Nephron progenitor cell (in vitro differentiated cells): ENCODE measurements around the gene RNU5B-1.

Experiments used
- DNase-seq: peaks from one replicate; pipeline ENCODE4 v3.0.0; 2021
- H3K27ac Mint-ChIP-seq: 2 replicates; pipeline ENCODE4 v1.8.0; 2021; ENCODE audit warnings: mild to moderate bottlenecking, moderate library complexity, mixed read lengths
- H3K27me3 Mint-ChIP-seq: 2 replicates; pipeline ENCODE4 v1.8.0; 2021; ENCODE audit warnings: mild to moderate bottlenecking, low read depth, mixed read lengths; ENCODE audit not compliant: poor library complexity
- H3K36me3 Mint-ChIP-seq: 2 replicates; pipeline ENCODE4 v1.8.0; 2021; ENCODE audit warnings: low read depth, mixed read lengths
- H3K4me1 Mint-ChIP-seq: 2 replicates; pipeline ENCODE4 v1.8.0; 2021; ENCODE audit warnings: mixed read lengths
- H3K4me3 Mint-ChIP-seq: 2 replicates; pipeline ENCODE4 v1.8.0; 2021; ENCODE audit warnings: mild to moderate bottlenecking, moderate library complexity, mixed read lengths
- H3K9me3 Mint-ChIP-seq: 2 replicates; pipeline ENCODE4 v1.8.0; 2021; ENCODE audit warnings: mild to moderate bottlenecking, moderate library complexity, mixed read lengths
- TF ChIP-seq, protein P1 (sequence below): fragments of 200-600 bp; sonication (generic); IDR thresholded peaks from 2 replicates; pipeline ENCODE4 v1.5.0; 2021; ENCODE audit warnings: antibody characterized with exemption

Gene RNU5B-1

DNA sequence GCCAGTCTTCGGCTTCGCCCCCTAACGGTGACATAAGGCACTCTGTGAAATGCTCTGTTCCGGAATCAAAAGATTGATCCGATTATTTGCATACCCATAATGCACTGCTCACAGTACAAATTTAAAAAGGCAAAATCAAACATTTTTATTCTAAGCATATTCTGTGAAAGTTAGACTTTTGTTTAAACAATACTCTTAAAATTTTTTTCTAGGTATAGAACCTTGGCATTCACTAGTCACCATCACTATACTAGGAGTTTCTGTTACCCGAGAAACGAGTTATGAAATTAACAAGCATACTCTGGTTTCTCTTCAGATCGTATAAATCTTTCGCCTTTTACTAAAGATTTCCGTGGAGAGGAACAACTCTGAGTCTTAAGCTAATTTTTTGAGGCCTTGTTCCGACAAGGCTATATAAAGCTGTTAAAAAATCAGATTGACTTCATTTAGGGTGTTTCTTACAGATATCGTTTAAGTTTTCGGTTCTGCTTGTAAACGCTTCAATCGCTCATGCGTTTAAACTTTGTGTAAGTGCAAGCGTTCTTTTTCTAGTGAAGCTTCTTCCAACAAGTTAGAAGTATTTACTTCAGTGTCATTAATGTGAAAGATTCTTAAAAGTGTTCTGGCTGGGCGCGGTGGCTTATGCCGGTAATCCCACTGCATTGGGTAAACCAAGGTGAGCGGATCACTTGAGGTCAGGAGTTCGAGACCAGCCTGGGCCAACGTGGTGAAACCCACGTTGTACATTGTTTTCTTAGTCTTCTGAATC is at the start of gene RNU5B-1:
TSS of gene RNU5B-1 (plus strand) at position 297 of the 769 bp plus-strand sequence.
- TF ChIP-seq, protein P1, sequence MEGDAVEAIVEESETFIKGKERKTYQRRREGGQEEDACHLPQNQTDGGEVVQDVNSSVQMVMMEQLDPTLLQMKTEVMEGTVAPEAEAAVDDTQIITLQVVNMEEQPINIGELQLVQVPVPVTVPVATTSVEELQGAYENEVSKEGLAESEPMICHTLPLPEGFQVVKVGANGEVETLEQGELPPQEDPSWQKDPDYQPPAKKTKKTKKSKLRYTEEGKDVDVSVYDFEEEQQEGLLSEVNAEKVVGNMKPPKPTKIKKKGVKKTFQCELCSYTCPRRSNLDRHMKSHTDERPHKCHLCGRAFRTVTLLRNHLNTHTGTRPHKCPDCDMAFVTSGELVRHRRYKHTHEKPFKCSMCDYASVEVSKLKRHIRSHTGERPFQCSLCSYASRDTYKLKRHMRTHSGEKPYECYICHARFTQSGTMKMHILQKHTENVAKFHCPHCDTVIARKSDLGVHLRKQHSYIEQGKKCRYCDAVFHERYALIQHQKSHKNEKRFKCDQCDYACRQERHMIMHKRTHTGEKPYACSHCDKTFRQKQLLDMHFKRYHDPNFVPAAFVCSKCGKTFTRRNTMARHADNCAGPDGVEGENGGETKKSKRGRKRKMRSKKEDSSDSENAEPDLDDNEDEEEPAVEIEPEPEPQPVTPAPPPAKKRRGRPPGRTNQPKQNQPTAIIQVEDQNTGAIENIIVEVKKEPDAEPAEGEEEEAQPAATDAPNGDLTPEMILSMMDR = peak; percentile 85
- Mint-ChIP-seq H3K36me3 (no peaks in the 10 kb centered on the region), H3K27ac (peak within 1 kb of the TSS; percentile 100), H3K4me1 (peaks cover 44% of the 10 kb centered on the region), H3K4me3 (peak within 1 kb of the TSS; percentile 84), H3K9me3 (no peaks in the 10 kb centered on the region), H3K27me3 (peaks cover 8% of the 10 kb centered on the region)
- DNase-seq = peak; percentile 79

DNA sequence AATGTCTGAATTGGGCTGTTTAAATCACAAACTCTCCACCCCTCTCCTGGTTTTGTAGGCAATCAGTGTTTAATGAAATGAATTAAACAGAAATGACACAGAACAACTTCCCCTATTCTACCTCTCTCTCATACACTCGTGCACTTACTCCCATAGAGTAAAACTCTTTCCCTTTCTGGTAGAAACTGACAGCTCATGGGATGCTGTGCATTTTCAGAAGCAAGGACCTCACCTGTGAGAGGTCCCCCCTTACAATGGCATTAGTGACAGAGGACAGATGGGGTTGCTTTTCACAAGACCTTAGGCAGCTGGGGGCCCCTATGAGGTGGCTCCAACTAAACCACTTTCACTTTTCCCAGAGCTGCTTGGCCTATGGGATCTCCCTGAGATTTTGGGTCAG is 49.7 kb upstream of the RNU5B-1 start:
- Mint-ChIP-seq H3K4me3 (no peak overlapping the region), H3K36me3 (peaks cover 40% of the 10 kb centered on the region), H3K9me3 (no peaks in the 10 kb centered on the region), H3K27ac (no peak overlapping the region), H3K27me3 (no peaks in the 10 kb centered on the region), H3K4me1 (peaks cover 36% of the 10 kb centered on the region)
- DNase-seq = no peak
- TF ChIP-seq, protein P1 = no peak

DNA sequence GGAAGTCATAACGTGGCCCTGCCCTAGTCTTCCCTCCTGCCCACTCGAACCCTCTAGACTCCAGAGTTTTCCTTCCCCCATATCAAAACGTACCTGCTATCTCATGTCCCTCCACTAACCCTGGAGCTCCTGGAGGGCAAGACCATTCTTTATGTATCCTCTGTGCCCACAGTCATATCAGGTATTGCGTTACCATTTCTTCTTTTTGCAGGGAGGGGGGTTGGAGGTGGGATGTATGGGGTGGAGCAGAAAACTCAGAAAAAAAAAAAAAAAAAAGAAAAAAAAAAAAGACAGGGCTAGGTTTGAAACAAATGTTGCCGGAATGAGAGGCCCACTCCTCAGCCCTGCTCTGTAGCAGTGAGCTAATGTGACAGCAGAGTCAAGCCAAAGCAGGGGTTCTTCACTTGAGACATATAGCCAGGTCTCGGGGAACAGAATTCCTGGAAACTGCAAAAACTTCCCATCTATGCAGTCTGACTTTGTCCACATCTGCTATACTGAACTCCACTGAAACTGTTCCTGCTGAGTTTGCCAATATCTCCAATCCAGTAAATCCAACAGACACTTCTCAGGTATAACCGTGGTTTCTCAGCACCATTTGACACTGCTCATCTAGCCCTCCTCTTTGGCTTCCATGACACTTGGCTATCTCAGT is 48.9 kb upstream of the RNU5B-1 start:
- DNase-seq = no peak
- Mint-ChIP-seq H3K27ac (peak overlapping the region; percentile 47), H3K9me3 (no peaks in the 10 kb centered on the region), H3K36me3 (peaks cover 49% of the 10 kb centered on the region), H3K4me1 (peaks cover 37% of the 10 kb centered on the region), H3K27me3 (no peaks in the 10 kb centered on the region), H3K4me3 (no peak overlapping the region)
- TF ChIP-seq, protein P1 = no peak

DNA sequence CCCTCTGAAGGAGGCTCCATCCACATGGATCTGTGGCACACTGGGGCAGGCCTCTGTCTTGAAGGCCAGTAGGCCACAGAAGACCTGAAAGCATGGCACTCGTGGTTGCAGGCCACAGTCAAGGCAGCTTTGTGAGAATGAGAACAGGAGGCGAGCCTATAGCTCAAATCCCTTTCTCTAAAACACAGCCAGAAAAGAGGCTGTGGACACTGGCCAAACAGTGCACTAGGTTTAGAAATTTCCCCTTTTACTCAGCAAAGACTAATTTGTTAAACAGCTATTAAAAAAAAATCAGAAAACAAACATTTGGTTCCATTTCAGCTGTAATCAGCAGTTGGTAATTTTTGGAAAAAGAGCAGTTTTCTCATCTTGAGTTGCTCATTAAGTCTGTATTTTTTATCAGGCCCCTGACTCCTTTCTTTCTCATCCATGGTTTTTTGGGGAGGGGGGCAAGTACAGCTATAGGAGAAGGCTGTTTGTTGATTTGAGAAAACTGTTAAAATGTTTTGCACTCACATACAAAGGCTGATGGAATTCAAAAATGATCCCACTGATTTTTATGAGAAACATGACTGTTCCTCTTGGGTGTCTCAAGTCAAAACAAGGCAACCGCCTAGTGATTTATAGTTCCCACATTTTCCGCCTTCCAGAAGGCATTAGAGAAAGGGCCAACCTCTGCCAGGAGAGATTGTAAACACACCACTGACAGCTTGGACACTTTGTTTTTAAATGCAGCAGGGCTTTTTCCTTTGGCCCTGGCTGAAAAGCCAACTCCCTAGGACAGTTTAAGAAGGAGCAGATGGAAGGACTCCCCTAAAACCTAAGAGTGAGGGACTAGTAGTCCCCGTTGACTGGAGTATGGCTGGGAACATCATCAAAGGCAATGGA is 45.9 kb upstream of the RNU5B-1 start:
- peak overlapping the region; percentile 86 for H3K27ac Mint-ChIP-seq
- peaks cover 3% of the 10 kb centered on the region for H3K27me3 Mint-ChIP-seq
- H3K4me1 Mint-ChIP-seq = peaks cover 35% of the 10 kb centered on the region
- TF ChIP-seq, protein P1 = no peak
- H3K36me3 Mint-ChIP-seq = peaks cover 61% of the 10 kb centered on the region
- no peak for DNase-seq
- no peak overlapping the region for H3K4me3 Mint-ChIP-seq
- no peaks in the 10 kb centered on the region for H3K9me3 Mint-ChIP-seq

DNA sequence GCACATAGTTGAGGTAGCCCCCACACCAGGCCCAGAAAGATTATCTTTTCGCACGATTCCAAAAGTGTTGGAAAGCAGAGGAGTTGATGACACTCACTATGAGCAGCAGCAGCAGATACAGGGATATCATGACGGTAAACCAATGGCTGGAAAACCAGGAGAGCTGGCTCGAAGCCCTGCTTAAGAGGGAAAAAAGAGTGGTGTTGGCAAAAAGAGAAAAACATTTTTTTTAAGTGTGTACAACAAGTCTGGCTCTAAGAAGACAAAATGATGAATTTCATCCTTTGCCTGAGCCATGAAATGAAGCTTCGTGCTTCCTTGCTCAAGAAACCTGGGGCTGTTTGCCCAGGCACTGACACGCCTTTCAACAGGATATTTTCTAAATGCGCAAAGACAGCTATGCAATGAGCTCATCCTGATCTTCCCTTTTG is 45.1 kb upstream of the RNU5B-1 start:
- Mint-ChIP-seq H3K4me1 (peaks cover 36% of the 10 kb centered on the region), H3K9me3 (no peaks in the 10 kb centered on the region), H3K36me3 (peaks cover 54% of the 10 kb centered on the region), H3K4me3 (no peak overlapping the region), H3K27me3 (peaks cover 3% of the 10 kb centered on the region), H3K27ac (peak overlapping the region; percentile 86)
- no peak for DNase-seq
- TF ChIP-seq, protein P1 = no peak
